GM18951 (cell line): ENCODE results near the gene ENTPD2.

Source experiments
- POLR2A ChIP-seq: IDR thresholded peaks from 4 replicates; pipeline ENCODE4 v1.6.1; 2011; ENCODE audit warnings: mild to moderate bottlenecking; ENCODE audit not compliant: insufficient read length, insufficient read depth; ENCODE audit errors: extremely low read depth
- in situ Hi-C: fragments of 300-500 bp; cut with MboI; formaldehyde crosslinking; loops from one replicate; pipeline ENCODE4 v1.12.0; 2022; ENCODE audit warnings: low sequenced_read_pairs, mixed read lengths, inconsistent platforms; ENCODE audit not compliant: unreplicated experiment

ENTPD2 gene

DNA sequence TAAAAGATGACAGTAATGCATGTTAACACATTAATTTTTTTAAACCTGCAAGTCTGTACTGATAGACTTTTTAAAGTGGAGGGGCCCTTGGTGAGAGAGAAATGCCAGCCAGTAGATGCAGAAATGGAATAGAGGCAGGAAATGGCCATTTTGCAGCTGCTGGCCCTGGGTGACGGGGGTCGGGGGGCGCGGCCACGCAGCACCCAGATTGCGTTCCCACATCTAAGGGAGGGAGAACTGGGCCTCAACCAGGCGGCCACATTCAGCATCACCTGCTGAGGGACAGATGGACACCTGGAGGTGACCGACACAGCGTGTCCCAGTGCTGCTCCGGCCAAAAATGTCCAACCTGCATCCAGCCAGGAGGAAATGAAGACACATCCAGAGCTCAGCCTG is 51.2 kb downstream of the ENTPD2 start:
- TF ChIP-seq POLR2A = no peak

DNA sequence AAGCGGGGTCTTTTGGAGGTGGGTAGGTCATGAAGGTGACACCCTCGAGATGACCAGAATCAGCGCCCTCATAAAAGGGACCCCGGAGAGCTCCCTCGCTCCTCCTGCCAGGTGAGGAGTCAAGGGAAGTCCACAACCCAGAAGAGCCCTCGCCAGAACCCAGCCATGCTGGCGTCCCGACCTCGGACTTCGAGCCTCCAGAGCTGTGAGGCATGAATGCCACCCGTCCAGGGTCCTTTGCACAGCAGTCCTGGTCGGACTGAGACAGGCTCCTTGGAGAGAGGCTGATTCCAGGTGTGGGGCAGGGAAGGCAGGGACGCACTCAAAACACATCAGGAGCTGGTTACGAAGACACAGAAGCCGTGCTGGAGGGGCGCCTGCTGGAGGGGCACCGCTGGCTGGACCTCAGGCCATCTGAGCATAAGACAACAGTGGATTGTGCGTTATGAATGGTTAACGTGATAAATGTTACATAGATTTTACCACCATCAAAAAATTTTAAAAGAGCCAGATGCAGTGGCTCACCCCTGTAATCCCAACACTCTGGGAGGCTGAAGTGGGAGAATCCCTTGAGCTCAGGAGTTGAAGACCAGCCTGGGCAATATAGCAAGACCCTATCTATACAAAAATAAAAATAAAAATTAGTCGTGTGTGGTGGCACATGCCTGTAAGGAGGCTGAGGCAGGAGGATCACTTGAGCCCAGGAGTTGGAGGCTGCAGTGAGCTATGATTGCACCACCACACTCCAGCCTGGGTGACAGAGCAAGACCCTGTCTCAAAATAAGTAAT is 51.8 kb downstream of the ENTPD2 start:
- in situ Hi-C loops = no loop called here
- TF ChIP-seq POLR2A = no peak

More for the DNA sequence above, 51.2 kb downstream of the ENTPD2 start:
- in situ Hi-C loops = no loop called here

DNA sequence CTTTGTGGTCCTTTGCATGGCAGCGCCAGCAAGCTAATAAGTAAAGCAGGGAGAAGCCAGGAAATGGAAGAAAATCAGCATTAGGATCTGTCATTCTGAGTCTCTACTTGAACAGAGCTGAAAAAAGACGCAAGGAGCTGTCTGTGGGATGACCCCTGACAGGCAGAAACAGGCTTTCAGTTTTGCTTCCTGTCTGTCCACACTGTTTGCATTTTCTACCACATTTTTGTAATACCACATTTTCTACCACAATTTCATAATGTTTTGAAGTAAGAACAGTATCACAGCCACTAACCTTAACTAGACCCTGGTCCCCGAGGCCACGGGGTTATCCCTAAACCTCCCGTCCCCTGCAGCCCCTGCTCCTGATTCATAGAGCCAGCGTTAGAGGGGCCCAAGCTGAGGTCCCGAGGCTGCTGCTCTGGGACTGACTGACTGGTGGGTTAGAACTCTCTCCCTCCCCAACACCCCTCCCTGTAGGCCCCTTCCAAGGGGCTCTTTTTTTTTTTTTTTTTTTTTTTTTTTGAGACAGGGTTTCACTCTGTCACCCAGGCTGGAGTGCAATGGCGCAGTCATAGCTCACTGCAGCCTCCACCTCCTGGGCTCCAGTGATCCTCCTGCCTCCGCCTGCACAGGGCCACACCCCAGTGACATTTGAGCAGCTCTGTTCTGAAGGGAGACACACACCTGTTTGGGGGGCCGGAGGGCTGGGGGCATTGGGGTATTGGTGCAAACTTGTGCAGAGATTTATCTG is 53.5 kb downstream of the ENTPD2 start:
- no peak for TF ChIP-seq POLR2A
- in situ Hi-C loops = no loop called here
